GM18868 (cell line): ENCODE data around the gene GNPAT.

Experiments used
- ATAC-seq: cut with Tn5 transposase; IDR thresholded peaks from one replicate; pipeline ENCODE4 v1.9.1; 2021; ENCODE audit warnings: mild to moderate bottlenecking, moderate library complexity; ENCODE audit not compliant: unreplicated experiment

Gene GNPAT

GRCh38 chr1:231313661-231314060 is 72.6 kb downstream of the GNPAT start:
- no peak for ATAC-seq

GRCh38 chr1:231315887-231316286 is 74.9 kb downstream of the GNPAT start:
- peak; percentile 80 for ATAC-seq

GRCh38 chr1:231317306-231318014 is 76.4 kb downstream of the GNPAT start:
- no peak for ATAC-seq

GRCh38 chr1:231318015-231318355 is 77.0 kb downstream of the GNPAT start:
- no peak for ATAC-seq

GRCh38 chr1:231318568-231318967 is 77.6 kb downstream of the GNPAT start:
- ATAC-seq: no peak

GRCh38 chr1:231319080-231319479 is 78.1 kb downstream of the GNPAT start:
- no peak for ATAC-seq

GRCh38 chr1:231322880-231323530 is 82.0 kb downstream of the GNPAT start:
- no peak for ATAC-seq

GRCh38 chr1:231324660-231325059 is 83.6 kb downstream of the GNPAT start:
- ATAC-seq: no peak

- ATAC-seq: no peak
Observed at GRCh38 chr1:231326248-231326647, 85.2 kb downstream of the GNPAT start.
